ENCODE data around the gene AHCYL2.

DNA sequence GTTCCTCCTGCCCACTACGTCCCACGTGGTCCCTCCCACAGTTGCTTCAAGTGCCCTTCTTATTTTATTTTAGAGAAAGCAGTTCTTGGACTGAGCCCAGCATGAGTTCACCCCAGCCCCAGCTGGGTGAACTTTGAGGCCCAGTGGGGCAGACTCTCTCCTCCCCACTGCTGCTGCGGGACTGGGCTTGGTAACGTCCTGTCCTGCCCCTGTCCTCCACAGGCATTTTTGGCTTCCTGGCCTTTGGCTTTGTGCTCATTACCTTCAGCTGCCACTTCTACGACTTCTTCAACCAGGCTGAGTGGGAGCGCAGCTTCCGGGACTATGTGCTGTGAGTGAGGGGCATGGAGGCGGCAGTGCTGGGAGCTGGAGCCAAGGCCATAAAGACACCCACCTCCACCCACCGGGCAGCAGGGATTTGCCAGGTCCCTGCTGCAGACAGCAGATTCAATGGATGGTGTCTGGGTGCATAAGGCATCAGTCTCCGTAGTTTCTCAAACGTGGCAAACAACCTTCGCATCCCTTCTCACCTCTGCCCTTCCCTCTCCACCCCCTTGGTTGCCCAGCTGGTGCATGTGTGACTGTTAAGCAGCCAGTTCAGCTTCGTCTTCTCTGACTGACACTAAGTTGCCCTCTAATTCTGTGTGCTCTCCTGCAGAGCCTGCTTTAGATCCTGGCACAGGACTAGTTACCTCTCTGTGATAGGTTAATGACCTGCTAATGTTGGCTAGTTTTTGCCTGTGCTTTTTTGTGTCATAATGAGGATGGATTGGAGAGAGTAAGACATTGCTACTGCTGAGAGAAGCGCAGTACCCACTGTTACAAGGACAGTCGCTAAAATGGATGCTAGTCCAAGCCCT lies 15.5 kb upstream of the AHCYL2 start:
- TF ChIP-seq GATA3 (IDR thresholded peaks at IDR 0.05; ENCODE audit: low read depth, low read length), result no peak
- no peak for TF ChIP-seq GATA2 (IDR thresholded peaks at IDR 0.05; ENCODE audit: low read depth, low read length)
